Stomach (tissue), 4 donors: ENCODE measurements around the gene ITGAD.

Experiments used
- CTCF ChIP-seq, 7 experiments: fragments of 450-650 bp in 4 of 7; fragments of 200-600 bp in 3 of 7; sonication (generic) in 3 of 7; IDR thresholded peaks; one replicate each; pipeline ENCODE4 v1.5.1; 2016 to 2019; ENCODE audit warnings: antibody characterized with exemption in 7 of 7, control low read depth in 2 of 7, mild to moderate bottlenecking in 1 of 7
- POLR2A ChIP-seq, 4 donors: fragments of 450-650 bp; IDR thresholded peaks; one replicate each; pipeline ENCODE4 v1.6.1; 2016; ENCODE audit warnings: antibody characterized with exemption in 4 of 4, control low read depth in 2 of 4, mild to moderate bottlenecking in 1 of 4, moderate library complexity in 1 of 4
- POLR2AphosphoS5 ChIP-seq, 3 donors: sonication (generic); formaldehyde crosslinking; IDR thresholded peaks; one replicate each; pipeline ENCODE4 v1.6.1; 2016; ENCODE audit warnings: antibody characterized with exemption in 3 of 3

GRCh38 chr16:31360251-31360650, 32.9 kb upstream of the ITGAD start:
- TF ChIP-seq CTCF (IDR thresholded peaks at IDR 0.05) (no peak), POLR2AphosphoS5 (IDR thresholded peaks at IDR 0.05) (no peak), POLR2A (IDR thresholded peaks at IDR 0.05) (no peak)
